GM19099 (cell line): Measurements from ENCODE around the gene HEXA.

ENCODE experiments used
- POLR2A ChIP-seq: IDR thresholded peaks from 3 replicates; pipeline ENCODE4 v1.6.1; 2011; ENCODE audit warnings: low read depth; ENCODE audit not compliant: insufficient read length; ENCODE audit errors: extremely low read depth

Gene HEXA

DNA sequence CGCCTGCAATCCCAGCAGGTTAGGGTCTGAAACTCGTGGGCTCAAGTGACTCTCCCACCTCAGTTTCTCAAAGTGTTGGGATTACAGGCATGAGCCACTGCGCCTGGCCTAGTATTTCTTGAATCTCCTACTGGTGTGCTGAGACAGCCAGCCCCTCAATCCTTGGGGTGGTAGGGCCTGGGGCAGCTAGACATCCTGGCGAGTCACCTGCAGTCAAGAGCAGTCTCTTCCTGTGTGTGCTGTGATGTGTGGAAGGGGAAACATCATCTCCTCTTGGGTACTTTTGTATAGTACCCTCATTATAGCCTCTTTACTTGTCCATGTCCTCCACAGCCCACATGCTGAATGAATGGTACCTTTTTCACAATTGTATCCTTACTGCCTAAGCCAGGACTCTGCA lies 4.9 kb upstream of the HEXA start:
- no peak for TF ChIP-seq POLR2A

DNA sequence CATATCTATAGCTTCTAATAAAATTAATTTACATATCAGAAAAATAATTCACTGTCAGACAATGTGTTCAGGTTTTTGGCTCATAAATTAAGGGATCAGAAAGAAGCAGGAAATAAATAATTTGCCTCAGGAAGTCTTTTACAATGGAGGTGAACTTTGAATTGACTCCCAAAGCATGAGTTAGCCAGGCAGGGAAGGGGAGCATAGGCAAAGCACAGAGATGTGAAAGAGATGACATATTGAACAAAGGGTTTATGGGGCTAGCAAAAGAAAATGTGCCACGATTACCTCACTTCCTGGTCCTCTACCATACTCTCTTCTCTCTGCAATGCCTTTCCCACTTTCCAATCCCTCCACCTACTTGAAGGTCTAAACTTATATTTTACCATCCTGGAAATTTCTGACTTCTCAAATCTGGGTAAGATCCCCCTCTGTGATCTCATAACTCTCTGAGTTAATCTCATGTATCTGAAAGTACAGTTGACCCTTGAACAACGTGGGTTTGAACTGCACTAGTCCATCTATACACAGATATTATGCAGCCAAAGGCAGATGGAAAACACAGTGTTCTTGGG lies 4.1 kb upstream of the HEXA start:
- no peak for TF ChIP-seq POLR2A

DNA sequence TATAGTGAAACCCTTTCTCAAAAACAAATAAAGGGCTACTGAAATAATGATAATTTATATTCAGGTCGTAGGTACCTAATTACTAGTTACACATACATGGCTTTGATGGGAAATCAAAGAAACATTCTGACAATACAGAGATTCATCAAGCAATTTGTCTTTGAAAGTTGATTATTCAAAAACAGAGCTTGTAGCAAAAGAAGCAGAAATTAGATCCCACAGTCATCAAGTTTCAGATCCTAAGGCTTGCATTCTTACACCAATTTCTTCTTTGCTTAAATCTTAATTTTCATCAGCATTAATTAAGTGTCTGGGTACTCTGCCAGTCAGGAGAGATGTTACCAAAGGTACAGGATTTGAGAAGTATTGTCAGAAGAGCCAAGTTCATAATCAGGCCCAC lies 1.5 kb upstream of the HEXA start:
- no peak for TF ChIP-seq POLR2A

DNA sequence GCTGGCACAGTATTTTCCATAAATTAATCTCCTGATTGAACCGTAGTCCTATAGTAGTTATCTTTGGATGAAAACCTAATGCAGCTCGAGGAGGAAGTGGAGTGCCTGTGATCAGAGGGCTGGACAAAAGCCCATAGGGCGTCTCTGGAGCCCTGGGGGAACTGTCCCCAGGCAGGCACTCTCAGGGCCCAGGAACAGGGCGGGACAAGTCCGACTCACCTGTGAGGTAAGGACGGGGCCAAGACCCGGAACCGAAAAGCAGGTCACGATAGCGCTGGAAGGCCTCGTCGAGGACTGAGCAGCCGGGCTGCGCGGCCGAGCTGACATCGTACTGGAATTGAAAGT lies 341 bp downstream of the HEXA start:
- TF ChIP-seq POLR2A, result no peak

DNA sequence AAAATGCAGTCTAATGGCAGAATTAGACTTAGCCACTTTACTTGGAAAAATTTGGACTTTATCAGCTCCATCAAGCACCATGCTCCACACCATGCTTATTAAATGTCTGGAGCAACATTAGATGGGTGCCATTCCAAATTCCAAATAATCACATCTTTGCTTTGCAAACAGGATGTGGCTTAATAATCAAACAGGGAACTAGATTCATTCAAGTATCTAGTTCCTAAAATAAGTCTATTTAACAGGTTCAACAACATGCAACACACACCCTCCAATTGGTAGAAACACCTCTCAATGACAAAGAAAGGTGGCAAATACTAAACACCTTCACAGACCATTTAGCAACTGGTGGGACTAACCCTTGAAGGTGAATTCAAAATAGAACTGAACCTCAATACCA lies 3.5 kb downstream of the HEXA start:
- no peak for TF ChIP-seq POLR2A

DNA sequence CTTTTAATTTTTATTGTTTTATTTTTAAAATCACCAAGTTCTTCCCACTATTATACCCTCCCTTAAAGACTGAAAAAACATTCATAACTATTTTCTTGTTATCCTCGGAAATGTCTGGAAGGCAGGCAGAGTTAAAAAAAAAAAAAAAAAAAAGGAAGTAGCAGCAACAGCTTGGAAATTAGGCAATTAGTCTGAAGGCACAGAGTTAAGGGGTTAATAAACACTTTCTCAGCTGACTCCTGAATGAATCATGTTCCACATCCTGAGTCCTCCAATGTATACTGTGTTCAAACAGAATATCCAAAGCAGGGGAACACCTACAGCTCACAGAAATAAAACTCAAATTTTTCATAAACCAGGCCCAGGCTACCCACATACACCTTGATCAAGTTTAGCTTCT lies 5.8 kb downstream of the HEXA start:
- TF ChIP-seq POLR2A, result no peak

DNA sequence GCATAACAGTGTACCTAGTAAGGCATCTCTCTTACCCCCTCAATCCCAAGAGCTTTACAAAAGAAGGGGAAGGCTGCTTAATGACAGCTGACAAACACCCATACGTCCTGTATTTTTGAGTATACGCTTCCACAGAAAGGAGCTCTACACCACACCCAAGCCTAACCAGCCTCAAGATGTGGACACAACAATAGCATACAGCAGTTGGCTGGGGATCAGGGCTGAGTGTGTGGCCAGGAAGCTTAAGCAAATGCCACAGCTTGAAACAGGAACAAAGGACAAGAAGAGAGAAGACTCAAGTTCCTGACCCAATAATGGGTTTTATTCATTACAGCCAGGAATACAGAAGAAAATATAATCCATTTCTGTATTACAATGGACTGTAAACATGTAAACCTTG lies 6.9 kb downstream of the HEXA start:
- TF ChIP-seq POLR2A, result no peak

DNA sequence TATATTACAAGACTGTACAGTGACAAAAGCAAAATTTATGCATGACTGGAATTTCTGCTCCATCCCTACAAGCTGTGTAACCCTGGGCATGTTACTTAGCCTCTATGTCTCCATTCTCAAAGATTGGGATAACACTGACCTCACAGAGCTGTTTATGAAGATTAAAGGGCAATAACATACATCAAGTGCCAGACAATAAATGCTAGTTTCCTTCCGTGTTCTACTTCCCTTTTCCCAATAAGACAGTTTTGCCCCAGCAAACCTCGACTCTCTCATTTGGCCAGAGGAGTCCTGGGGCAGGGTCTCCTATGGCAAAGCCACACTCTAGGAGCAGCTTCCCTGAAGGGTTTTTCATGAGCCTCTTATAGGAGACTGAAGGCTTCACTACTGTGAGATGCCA lies 7.5 kb downstream of the HEXA start:
- no peak for TF ChIP-seq POLR2A

DNA sequence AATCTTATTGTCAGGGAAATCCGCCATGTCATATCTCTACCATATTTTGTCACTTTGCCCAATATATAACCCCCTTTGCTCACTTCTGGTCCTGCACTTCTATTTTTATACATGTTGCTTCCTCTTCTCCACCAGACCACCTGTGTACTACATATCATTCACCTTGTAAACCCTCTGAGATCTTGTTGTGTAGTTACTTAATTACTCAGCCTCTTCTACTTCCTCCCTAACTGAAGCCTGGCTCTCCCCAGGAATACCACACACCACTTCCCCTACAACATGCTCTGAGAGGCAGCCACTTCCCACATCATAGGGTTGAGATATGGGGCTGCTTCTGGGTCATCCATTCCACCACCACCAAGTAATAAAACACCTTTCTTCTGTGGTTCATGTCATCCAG lies 10.0 kb downstream of the HEXA start:
- no peak for TF ChIP-seq POLR2A

DNA sequence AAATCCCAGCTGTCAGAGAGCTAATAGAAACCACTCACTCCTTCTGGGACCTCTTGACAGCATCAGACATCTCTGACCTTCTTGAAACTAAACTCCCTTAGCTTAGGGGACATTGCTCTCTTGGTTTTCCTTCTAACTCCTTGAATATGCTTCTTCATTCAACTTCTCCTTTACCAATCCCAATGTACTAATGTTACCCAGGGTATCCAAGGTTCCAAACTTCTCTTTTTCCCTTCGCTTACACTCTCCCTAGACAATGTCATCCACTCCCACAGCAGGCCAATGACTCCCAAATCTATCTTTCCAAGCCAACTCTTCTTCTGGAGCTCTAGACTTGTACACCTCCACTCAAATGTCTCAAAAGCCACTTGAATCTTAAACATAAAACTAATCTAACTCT lies 14.6 kb downstream of the HEXA start:
- no peak for TF ChIP-seq POLR2A

DNA sequence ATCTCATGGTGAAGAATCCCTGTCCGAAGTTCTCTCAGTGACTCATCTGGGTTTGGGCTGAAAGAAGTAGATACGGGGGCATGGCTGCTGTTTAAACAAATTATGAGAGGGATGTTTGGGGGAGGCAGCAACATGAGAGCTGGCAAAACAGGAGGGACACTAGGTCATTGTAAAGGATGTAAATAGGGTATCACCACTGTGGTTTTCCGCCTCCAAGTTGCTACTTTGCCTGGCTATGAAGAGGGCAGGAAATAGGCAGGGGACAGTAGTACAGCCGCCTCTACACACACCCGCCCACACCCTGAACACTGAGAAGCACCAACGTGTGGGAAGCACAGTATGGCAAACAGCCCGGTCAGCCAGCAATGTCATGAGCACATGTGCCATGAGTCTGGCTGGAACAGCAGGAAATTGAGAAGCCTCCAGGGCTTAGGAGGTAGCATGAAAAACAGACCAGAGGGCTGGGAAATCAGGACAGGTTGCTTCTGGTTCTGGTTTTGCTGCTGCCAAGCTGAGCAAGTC lies 17.1 kb downstream of the HEXA start:
- no peak for TF ChIP-seq POLR2A

DNA sequence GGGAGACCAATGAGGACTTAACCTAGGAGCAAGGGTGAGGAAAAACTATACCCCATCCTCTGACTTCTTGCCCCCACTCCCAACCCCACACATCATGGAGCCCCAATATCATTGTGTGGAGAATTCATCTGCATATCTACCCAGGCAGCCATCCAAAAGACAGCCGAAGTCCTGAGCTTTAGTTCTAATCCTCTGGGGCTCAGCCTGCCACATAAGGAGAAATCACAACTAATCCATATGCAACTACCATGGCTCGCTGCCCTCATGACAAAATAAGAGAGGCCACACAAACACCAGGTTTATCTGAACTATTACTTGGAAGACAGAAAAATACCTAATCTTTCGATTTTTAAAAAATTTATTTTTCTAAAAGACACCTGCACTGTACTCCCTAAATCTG lies 17.7 kb downstream of the HEXA start:
- no peak for TF ChIP-seq POLR2A

DNA sequence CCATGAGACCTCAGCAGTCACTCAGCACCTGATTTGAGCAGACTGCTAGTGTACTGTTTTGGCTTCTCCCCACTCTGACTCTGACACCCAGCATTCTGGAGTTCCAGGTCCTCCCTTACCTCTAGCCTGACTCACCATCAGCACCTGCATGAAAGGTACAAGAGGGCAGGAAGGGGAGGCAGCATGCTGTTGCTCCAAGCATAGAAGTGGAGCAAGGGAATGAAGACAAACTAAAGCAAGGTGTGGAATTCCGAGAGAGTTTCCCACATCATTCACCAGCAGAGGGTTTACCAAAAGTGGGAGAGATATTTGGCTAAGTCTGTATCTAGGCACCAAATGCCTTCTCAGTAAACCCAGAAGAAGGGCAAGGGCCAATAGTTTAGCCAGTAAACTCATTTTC lies 21.3 kb downstream of the HEXA start:
- TF ChIP-seq POLR2A, result no peak

DNA sequence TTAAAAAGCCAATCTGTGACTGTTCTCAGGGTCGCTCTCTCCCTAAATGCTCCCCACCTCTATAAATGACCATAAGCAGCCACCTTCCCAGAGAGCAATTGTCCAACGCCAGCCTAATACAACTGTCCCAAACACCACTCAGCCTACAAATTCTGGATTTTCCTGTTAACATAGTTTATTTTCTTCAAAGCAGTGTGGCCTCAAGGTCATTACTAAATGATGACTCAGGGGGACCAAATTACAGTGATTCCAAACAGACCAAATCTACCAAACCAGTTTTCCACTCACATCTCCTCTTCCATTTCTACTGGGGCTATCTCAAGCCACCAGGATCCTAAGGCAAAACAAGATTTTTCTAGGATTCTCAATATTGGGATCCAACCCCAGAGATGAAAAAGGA lies 22.5 kb downstream of the HEXA start:
- TF ChIP-seq POLR2A, result no peak

DNA sequence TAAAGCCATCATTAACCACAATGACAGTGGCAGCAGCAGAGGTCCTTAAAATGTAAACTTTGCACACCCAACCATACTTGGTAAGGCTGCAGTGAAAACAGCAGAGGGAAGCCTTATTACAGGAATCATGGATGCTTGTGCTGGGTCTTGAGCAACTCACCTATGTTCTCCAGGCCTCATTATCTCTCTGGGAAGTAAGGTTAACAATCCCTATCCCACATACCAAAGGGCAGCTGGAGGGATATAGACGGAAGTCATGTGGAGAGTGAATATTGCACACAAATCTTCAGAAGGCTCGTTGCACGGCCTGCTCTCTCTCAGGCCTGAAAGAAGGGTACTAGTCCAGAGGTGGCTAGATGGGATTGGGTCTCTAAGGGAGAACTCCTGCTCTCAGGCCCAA lies 30.0 kb downstream of the HEXA start:
- TF ChIP-seq POLR2A, result no peak

DNA sequence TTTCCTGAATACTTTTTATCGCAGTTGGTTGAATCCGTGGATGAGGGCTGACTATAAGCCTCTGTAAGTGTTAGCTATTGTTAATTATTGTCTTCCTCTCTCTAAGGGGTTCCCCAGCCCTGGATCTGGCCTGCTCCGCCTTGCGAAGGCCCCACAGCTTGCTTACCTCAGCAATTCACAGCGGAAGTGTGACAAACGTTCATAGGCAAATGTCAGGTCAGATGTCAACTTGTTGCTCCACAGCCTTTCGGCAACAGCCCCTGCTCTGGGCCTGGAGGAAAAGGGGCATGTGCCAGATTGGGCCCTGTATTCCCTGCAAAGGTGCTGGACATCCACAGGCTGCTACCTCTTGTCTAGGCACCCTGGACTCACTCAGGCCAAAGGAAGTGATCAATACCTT lies 30.5 kb downstream of the HEXA start:
- TF ChIP-seq POLR2A, result no peak

DNA sequence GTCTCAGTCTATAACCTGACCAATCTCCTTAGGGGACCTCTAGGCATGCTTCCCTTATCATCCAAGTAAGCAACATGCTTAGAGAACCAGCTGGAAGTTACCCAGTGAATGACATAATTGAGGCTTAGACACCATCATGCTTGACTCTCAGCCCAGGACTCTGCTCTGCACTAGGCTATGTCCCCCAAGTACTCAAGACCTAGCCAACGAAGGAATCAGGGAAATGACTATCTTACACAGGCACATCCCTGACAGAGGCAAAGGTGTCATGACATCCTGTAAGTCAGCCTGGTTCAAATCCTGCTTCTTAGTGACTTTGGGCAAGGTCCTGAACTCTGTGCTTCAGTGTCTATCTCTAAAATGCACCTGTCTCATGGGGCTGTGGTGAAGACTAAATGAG lies 31.2 kb downstream of the HEXA start:
- TF ChIP-seq POLR2A, result no peak

DNA sequence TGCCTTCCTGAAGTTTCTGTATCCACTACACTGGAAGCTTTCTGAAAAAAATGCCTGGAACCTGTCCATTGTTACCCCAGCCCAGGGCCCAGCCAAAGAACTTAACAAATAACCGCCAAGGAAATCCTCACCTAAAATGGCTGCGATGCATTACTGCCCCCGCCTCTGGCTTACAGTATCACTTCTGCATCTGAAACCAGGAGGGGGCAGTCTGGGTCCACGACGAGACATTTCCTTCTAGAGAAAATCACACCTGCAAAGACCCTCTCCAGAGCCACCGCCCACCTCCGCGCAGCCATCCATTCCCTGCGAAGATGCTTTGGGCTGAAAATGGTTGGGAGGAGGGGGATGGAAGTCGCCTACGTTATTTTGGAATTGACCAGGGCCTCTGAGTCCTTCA lies 33.4 kb downstream of the HEXA start:
- no peak for TF ChIP-seq POLR2A

DNA sequence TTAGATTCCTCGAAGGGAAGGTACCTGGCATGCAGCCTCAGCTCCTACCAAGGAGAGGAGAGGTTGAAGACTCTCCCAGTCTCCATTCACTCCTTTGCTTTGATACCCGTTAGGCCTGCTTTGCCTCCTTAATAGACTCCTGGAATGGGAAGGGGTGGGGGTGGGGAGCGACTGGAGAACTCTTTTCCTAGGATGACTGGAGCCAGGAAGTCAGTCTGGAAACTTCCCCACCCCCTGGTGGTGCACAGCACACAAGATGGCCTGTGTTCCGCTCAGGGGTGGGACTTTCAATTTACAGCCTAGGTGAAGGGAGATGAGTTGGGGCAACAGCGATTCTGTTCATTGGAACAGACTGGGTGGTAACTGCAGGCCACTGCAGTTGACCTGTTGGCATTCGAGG lies 34.5 kb downstream of the HEXA start:
- no peak for TF ChIP-seq POLR2A

DNA sequence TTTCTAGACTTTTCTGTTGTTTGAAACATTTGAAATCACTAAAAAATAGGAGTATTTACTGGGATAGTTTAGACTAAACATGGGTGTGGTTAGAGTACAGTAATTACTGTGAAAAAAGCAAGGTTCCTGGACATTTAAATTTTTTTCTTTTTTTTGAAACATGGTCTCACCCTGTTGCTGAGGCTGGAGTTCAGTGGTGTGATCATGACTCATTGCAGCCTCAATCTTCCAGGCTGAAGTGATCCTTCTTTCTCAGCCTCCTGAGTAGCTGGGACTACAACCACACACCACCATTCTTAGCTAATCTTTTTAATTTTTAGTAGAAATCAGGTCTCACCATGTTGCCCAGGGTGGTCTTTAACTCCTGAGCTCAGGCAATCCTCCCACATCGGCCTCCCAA lies 35.4 kb downstream of the HEXA start:
- TF ChIP-seq POLR2A, result no peak
